Stimulated activated CD4-positive, alpha-beta T cell treated with anti-CD3 and anti-CD28 coated beads, TNF-alpha, amount 100 ng/mL, for 1 hour (primary cell): ENCODE measurements around the gene LRRK1.

Experiments
- DNase-seq, 3 donors: peaks; one replicate each; pipeline ENCODE4 v3.0.0-alpha.2; 2020; ENCODE audit warnings: low read depth in 3 of 3, low spot score in 1 of 3

Gene LRRK1

GRCh38 chr15:100932676-100933348 is 13.7 kb downstream of the LRRK1 start:
- no peak for DNase-seq

GRCh38 chr15:100934166-100934565 is 15.0 kb downstream of the LRRK1 start:
- DNase-seq = no peak

- DNase-seq = no peak
These were observed 15.6 kb downstream of the LRRK1 start for GRCh38 chr15:100934726-100935125.

GRCh38 chr15:100937171-100937570 is 18.0 kb downstream of the LRRK1 start:
- no peak for DNase-seq

- no peak for DNase-seq
These were observed 20.6 kb downstream of the LRRK1 start for GRCh38 chr15:100939791-100940190.

- no peak for DNase-seq
These were observed 21.7 kb downstream of the LRRK1 start for GRCh38 chr15:100940767-100941379.

- no peak for DNase-seq
These were observed 22.4 kb downstream of the LRRK1 start for GRCh38 chr15:100941536-100941935.

GRCh38 chr15:100942656-100943425 is 23.7 kb downstream of the LRRK1 start:
- DNase-seq = no peak

GRCh38 chr15:100944244-100944895 is 25.2 kb downstream of the LRRK1 start:
- DNase-seq = no peak

GRCh38 chr15:100944986-100945385 is 25.8 kb downstream of the LRRK1 start:
- DNase-seq = no peak

- DNase-seq = no peak
These were observed 28.7 kb downstream of the LRRK1 start for GRCh38 chr15:100947760-100948429.

- DNase-seq = no peak
These were observed 29.2 kb downstream of the LRRK1 start for GRCh38 chr15:100948430-100948762.

- no peak for DNase-seq
These were observed 30.5 kb downstream of the LRRK1 start for GRCh38 chr15:100949691-100950090.

GRCh38 chr15:100951965-100952364 is 32.8 kb downstream of the LRRK1 start:
- DNase-seq = no peak

GRCh38 chr15:100952566-100952965 is 33.4 kb downstream of the LRRK1 start:
- no peak for DNase-seq

GRCh38 chr15:100958326-100959065 is 39.3 kb downstream of the LRRK1 start:
- DNase-seq = no peak

- no peak for DNase-seq
These were observed 40.2 kb downstream of the LRRK1 start for GRCh38 chr15:100959066-100960050.

GRCh38 chr15:100966997-100967396 is 47.8 kb downstream of the LRRK1 start:
- no peak for DNase-seq
